ENCODE data around the gene TMEM87B. TPM values are rescaled to one million over a fixed set of nuclear protein-coding genes. Genes with fewer than 3 reads are reported as not detected.

TMEM87B gene
- total RNA-seq, 4 donors from 2014 or later: 12.5 to 25.4 (median 22.8) TPM

GRCh38 chr2:112021290-112021689 lies 33.8 kb upstream of the TMEM87B start:
- Histone ChIP-seq H3K4me3 (no peak overlapping the region), H3K27me3 (no peaks in the 10 kb centered on the region), H3K4me1 (no peaks in the 10 kb centered on the region), H3K27ac (no peak overlapping the region), H3K9me3 (no peaks in the 10 kb centered on the region), H3K36me3 (peaks cover 0 to 85% of the 10 kb centered on the region in 2 donors)
- WGBS, 2 donors (ENCODE audit: low coverage in 1 of 2): 98% methylated on average over 8 of the region's 10 CpGs; no CpG with 5 or more reads in 1 of the 2 donors
- no peak for TF ChIP-seq POLR2A (IDR thresholded peaks at IDR 0.05)
- no peak for TF ChIP-seq POLR2AphosphoS5 (IDR thresholded peaks at IDR 0.05)
- TF ChIP-seq EP300 (IDR thresholded peaks at IDR 0.05): no peak
- no peak for TF ChIP-seq CTCF (IDR thresholded peaks at IDR 0.05)
- no peak for ATAC-seq

- ATAC-seq: no peak
- Histone ChIP-seq H3K27me3 (no peaks in the 10 kb centered on the region), H3K27ac (no peak overlapping the region), H3K4me3 (no peak overlapping the region), H3K36me3 (peaks cover 0 to 85% of the 10 kb centered on the region in 2 donors), H3K4me1 (no peaks in the 10 kb centered on the region), H3K9me3 (no peaks in the 10 kb centered on the region)
- no peak for TF ChIP-seq EP300 (IDR thresholded peaks at IDR 0.05)
- no peak for TF ChIP-seq POLR2A (IDR thresholded peaks at IDR 0.05)
- 81 to 84% methylated on average over 6 to 8 of the region's 8 CpGs for WGBS, 2 donors (ENCODE audit: low coverage in 1 of 2)
Observed at GRCh38 chr2:112021781-112022231, 33.3 kb upstream of the TMEM87B start.

GRCh38 chr2:112023707-112024106 lies 31.4 kb upstream of the TMEM87B start:
- no peaks in the 10 kb centered on the region for H3K27me3 ChIP-seq
- no peak for TF ChIP-seq EP300 (IDR thresholded peaks at IDR 0.05)
- no peak for TF ChIP-seq CTCF (IDR thresholded peaks at IDR 0.05)
- no peak for TF ChIP-seq POLR2A (IDR thresholded peaks at IDR 0.05)
- no peak for TF ChIP-seq POLR2AphosphoS5 (IDR thresholded peaks at IDR 0.05)
- H3K9me3 ChIP-seq: no peaks in the 10 kb centered on the region
- H3K36me3 ChIP-seq: peaks cover 0 to 89% of the 10 kb centered on the region in 2 donors
- H3K4me3 ChIP-seq: no peak overlapping the region
- no peak for ATAC-seq
- 93 to 97% methylated on average over 4 to 5 of the region's 5 CpGs for WGBS, 2 donors (ENCODE audit: low coverage in 1 of 2)
- H3K27ac ChIP-seq: no peak overlapping the region
- H3K4me1 ChIP-seq: no peaks in the 10 kb centered on the region

- H3K9me3 ChIP-seq: no peaks in the 10 kb centered on the region
- no peak overlapping the region for H3K4me3 ChIP-seq
- H3K27ac ChIP-seq: no peak overlapping the region
- no peak for TF ChIP-seq POLR2AphosphoS5 (IDR thresholded peaks at IDR 0.05)
- TF ChIP-seq CTCF (IDR thresholded peaks at IDR 0.05): no peak
- no peak for TF ChIP-seq POLR2A (IDR thresholded peaks at IDR 0.05)
- TF ChIP-seq EP300 (IDR thresholded peaks at IDR 0.05): no peak
- 88% methylated on average over 3 of the region's 9 CpGs; no CpG with 5 or more reads in 1 of the 2 donors for WGBS, 2 donors (ENCODE audit: low coverage in 1 of 2)
- H3K36me3 ChIP-seq: peaks cover 0 to 87% of the 10 kb centered on the region in 2 donors
- H3K27me3 ChIP-seq: no peaks in the 10 kb centered on the region
- ATAC-seq: no peak
- no peaks in the 10 kb centered on the region for H3K4me1 ChIP-seq
Observed at GRCh38 chr2:112024231-112024630, 30.8 kb upstream of the TMEM87B start.

- no peaks in the 10 kb centered on the region for H3K27me3 ChIP-seq
- TF ChIP-seq POLR2A (IDR thresholded peaks at IDR 0.05) (no peak), EP300 (IDR thresholded peaks at IDR 0.05) (no peak), CTCF (IDR thresholded peaks at IDR 0.05) (no peak), POLR2AphosphoS5 (IDR thresholded peaks at IDR 0.05) (no peak)
- WGBS, 2 donors (ENCODE audit: low coverage in 1 of 2): 84 to 95% methylated on average over 5 to 6 of the region's 12 CpGs
- no peak overlapping the region for H3K4me3 ChIP-seq
- ATAC-seq: no peak
- H3K36me3 ChIP-seq: peaks cover 0 to 79% of the 10 kb centered on the region in 2 donors
- no peaks in the 10 kb centered on the region for H3K4me1 ChIP-seq
- H3K9me3 ChIP-seq: no peaks in the 10 kb centered on the region
- no peak overlapping the region for H3K27ac ChIP-seq
Observed at GRCh38 chr2:112024896-112025491, 30.1 kb upstream of the TMEM87B start.
